Left lobe of liver (tissue), 2 donors: ENCODE results near the gene MSH2. TPM values are rescaled to one million over a fixed set of nuclear protein-coding genes. Genes with fewer than 3 reads are reported as not detected.

Experiments used
- ATAC-seq: fragments of 200-7000 bp; cut with Tn5 transposase; one replicate; pipeline ENCODE4 v1.9.1; 2020; ENCODE audit warnings: mild to moderate bottlenecking, moderate library complexity
- DNase-seq: peaks from one replicate; pipeline ENCODE4 v3.0.0-alpha.2; 2020; ENCODE audit warnings: low spot score
- total RNA-seq: library from RNA; stranded (reverse); gene quantifications from one replicate; pipeline ENCODE4 v1.2.1, GENCODE V29; 2021
- donor health status: DM: no; HTN: no; CAD: no; lungs with moderate emphysema.
- donor health status: DM: no; HTN: yes; CAD: no.

MSH2 gene
- total RNA-seq, 1 donor from 2014 or later, result 3.3 TPM

DNA sequence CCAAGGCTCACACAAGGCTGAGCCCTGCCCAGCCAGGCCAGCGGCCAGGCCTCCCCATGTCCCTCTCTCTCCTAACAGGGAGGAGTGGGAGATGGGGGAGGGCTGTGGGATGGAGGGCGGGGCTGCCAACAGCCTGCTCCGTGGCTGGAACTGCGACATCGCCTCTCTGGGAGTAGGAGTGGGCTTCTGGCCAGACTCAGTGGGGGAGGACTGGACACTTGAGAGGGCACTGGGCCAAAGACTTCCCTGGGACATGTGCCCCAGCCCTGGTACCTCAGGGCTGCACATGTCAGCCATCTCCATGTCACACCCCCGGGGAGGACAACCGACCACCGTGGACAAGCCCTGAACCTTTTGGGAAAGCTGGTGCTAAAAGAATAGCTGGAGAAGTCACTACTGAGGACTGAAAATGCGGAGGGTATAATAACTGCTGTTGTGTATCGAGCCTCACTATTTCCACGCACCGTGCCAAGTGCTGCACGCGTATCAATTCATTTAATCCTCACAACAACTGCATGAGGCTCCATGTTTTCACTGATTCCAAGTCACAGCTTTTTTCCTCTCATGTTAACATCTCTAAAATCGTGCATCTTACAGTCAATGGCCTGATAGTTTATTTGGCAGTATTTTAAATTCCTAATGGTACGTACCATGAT, 127.3 kb downstream of the MSH2 start:
- ATAC-seq (no peak), DNase-seq (no peak)

DNA sequence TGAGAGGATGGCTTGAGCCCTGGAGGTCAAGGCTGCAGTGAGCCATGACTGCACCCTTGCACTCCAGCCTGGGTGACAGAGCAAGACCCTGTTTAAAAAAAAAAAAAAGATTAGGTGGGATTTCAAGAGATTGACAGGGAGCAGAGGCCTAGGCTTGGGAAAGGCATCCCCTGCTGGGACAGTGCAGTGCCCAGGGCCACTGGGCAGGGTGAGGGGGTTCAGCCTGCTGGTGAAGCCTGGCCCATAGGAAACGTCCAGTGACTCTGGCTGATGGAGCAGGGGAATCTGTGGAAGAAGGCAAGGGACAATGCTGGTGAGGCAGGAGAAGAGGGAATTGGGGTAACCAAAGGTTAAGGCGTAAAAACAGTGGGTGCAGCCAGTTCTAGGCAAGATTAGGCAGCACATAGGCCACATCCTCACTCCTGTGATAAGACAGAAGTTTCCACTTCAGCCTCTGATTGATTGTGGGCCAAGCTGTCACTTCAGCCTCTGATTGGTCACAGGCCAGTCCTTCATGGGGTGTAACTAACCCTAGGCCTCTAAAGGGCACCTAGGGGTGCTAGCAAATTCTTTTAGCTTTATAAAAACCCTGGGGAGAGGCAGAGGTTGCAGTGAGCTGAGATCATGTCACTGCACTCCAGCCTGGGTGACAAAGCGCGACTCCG, 128.6 kb downstream of the MSH2 start:
- ATAC-seq (no peak), DNase-seq (no peak)

Other genes with a start within 250 kb of the MSH2 start
- gene STPG4, start 247.8 kb upstream of the MSH2 start, total RNA-seq, result not detected
- gene CALM2, start 226.6 kb upstream of the MSH2 start, total RNA-seq, result 141 TPM
- 2.5 TPM for gene EPCAM, start 33.8 kb upstream of the MSH2 start, total RNA-seq
- not detected for gene KCNK12, start 167.8 kb downstream of the MSH2 start, total RNA-seq